Measurements from ENCODE around the gene CIDEB. TPM values are rescaled to one million over a fixed set of nuclear protein-coding genes. Genes with fewer than 3 reads are reported as not detected.

Gene CIDEB
- total RNA-seq, 1 donor from 2014 or later: 3.9 TPM

DNA sequence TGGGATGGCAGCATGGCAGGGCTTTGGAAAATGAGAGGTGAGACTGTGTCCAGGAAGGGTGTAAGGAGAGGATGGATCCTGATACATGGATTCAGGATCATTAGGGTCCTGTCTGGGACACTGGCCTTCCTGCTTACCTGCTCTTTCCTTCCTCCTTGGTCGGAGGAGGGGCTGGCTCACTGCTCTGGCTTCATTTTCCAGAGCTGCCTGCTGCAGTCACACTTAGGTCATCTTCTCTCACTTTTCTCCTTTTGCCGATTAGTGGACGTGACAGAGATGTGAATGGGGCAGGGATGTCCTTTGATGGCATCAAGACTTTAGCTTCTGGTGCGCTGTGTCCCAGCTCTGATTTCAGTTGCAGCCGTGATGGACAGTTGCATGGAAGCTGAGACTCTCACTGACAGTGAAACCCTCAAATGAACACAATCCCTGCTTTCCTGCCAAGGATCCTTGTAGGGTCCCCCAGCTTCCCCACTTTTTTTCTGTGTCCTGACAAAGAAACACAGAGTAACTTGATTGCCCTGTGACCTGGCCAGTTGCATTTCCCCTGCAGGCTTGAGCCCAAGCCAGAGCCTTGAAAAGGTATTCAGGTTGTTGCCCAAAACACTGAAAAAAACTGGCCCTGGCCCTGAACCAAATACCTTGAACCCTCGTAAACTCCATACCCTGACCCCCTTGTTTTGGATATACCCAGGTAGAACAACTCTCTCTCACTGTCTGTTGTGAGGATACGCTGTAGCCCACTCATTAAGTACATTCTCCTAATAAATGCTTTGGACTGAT, 756 bp upstream of the CIDEB start:
- no peak for DNase-seq (ENCODE audit: low read depth)
- peak; percentile 28 for FAIRE-seq
- Histone ChIP-seq H3K27me3 (ENCODE audit: control insufficient read depth, insufficient read depth, low read length) (no peaks in the 10 kb centered on the region), H3K4me3 (ENCODE audit: low read depth, low read length) (no peak overlapping the region), H3K36me3 (ENCODE audit: control insufficient read depth, insufficient read depth, low read length) (peaks cover 25% of the 10 kb centered on the region)
- TF ChIP-seq, protein P1, sequence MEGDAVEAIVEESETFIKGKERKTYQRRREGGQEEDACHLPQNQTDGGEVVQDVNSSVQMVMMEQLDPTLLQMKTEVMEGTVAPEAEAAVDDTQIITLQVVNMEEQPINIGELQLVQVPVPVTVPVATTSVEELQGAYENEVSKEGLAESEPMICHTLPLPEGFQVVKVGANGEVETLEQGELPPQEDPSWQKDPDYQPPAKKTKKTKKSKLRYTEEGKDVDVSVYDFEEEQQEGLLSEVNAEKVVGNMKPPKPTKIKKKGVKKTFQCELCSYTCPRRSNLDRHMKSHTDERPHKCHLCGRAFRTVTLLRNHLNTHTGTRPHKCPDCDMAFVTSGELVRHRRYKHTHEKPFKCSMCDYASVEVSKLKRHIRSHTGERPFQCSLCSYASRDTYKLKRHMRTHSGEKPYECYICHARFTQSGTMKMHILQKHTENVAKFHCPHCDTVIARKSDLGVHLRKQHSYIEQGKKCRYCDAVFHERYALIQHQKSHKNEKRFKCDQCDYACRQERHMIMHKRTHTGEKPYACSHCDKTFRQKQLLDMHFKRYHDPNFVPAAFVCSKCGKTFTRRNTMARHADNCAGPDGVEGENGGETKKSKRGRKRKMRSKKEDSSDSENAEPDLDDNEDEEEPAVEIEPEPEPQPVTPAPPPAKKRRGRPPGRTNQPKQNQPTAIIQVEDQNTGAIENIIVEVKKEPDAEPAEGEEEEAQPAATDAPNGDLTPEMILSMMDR (IDR thresholded peaks at IDR 0.05; ENCODE audit: insufficient read depth, low read length, severe bottlenecking): no peak

DNA sequence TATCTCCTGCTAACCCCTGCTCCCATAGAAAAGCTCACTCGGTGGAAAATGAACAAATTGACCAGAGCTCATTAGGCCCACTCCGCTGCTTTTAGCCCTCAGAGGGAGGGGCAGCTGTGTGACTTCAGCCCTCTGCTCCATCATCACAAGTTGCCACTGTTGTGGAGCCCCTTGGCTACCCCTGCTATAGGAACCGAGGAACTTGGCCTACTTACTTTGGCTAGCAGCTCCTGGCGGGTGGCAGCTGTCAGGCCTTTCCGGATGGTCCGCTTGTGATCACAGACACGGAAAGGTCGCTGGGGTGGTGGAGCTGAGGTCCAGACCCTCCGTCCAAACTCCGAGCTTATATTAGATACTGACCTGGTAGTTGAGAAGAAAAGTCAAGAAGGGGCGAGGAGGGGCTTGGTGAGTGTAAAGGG, 612 bp downstream of the CIDEB start:
- peaks cover 29% of the 10 kb centered on the region for H3K36me3 ChIP-seq (ENCODE audit: control insufficient read depth, insufficient read depth, low read length)
- DNase-seq (ENCODE audit: low read depth): no peak
- FAIRE-seq: no peak
- H3K27me3 ChIP-seq (ENCODE audit: control insufficient read depth, insufficient read depth, low read length): no peaks in the 10 kb centered on the region
- TF ChIP-seq, protein P1 (IDR thresholded peaks at IDR 0.05; ENCODE audit: insufficient read depth, low read length, severe bottlenecking): no peak
- H3K4me3 ChIP-seq (ENCODE audit: low read depth, low read length): no peak overlapping the region

DNA sequence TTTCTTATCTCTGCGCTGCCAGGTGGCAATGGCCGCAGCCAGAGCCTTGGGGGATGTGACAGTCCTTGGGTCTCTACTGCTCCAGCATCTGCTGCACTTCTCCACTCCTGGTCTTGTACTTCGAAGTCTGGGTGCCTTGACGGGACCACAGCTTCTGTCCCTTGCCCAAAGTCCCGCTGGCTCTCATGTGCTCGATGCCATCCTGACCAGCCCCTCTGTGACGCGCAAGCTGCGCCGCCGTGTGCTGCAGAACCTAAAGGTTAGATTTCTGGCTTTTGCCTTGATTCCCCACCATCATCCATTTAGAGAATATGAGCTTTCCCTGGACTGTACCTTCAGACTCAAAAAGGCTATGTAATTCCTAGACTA, 3.8 kb downstream of the CIDEB start:
- peaks cover 33% of the 10 kb centered on the region for H3K36me3 ChIP-seq (ENCODE audit: control insufficient read depth, insufficient read depth, low read length)
- no peak overlapping the region for H3K4me3 ChIP-seq (ENCODE audit: low read depth, low read length)
- H3K27me3 ChIP-seq (ENCODE audit: control insufficient read depth, insufficient read depth, low read length): no peaks in the 10 kb centered on the region
- TF ChIP-seq, protein P1 (IDR thresholded peaks at IDR 0.05; ENCODE audit: insufficient read depth, low read length, severe bottlenecking): no peak
- FAIRE-seq: no peak
- DNase-seq (ENCODE audit: low read depth): no peak

DNA sequence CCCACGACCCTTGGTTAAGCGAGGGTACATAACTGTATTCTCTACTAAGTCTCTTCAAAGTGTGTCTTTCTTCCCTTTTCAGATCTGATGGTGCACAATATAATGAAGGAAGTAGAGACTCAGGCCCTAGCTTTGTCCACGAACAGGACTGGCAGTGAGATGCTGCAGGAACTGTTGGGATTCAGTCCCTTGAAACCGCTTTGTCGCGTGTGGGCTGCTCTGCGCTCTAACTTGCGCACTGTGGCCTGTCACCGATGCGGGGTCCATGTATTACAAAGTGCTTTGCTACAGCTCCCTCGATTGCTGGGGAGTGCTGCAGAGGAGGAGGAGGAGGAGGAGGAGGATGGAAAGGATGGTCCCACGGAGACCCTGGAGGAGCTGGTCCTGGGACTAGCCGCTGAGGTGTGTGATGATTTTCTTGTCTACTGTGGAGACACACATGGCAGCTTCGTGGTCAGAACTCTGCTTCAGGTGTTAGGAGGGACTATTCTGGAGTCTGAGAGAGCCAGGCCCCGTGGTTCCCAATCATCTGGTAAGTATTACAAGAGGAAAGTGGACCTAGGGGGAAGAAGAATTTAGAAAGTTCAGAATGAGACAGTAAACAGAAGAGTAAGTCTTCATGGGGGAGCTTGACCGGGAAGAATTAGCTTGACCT, 7.3 kb downstream of the CIDEB start:
- Histone ChIP-seq H3K27me3 (ENCODE audit: control insufficient read depth, insufficient read depth, low read length) (no peaks in the 10 kb centered on the region), H3K36me3 (ENCODE audit: control insufficient read depth, insufficient read depth, low read length) (peaks cover 33% of the 10 kb centered on the region), H3K4me3 (ENCODE audit: low read depth, low read length) (peak overlapping the region; percentile 73)
- DNase-seq (ENCODE audit: low read depth) (no peak), FAIRE-seq (no peak)
- TF ChIP-seq, protein P1 (IDR thresholded peaks at IDR 0.05; ENCODE audit: insufficient read depth, low read length, severe bottlenecking): no peak

DNA sequence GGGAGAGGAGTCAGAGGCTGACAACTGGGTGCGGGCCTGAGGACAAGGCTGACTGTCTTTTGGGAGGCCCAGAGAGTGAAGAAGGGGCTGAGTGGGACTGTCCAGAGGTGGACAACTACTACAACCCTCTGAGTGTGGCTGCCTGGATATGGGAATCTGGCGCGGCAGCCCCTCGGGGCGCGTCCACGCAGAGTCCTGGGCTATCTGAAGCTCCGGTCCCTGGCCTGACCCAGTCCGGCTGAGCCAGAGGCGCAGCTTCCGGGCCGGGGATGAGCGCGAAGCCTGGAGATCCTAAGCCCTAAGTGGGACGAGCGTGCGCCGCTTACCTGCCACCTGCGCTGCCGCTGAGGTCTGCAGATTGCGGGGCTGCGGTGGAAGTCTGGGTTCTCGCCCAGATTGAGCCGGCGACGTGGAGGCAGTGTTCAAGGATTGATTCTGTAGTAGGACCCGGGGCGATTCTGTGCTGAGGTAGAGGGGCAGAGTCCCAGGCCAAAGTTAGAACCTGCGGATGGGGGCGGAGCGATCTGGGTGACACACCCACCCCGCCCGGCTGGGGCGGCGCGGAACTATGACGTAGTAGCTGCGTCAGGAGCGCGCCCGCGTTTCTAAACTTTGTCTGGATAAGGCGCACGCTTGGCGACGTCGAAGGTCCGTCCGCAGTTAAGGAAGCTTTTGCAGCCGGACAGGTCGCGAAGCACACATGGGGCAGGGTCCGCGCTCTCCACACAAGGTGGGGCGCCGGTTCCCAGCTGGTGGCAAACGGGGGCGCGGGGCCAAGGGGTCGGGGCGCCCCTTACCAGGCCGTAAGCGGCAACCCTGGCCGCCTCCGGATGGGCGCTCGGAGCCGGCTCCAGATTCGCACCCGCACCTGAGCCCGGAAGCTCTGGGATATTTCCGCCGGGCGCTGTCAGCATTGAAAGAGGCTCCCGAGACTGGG, 8.3 kb downstream of the CIDEB start, which contains the start of the genes DHRS1 and NOP9:
TSS of gene DHRS1 (minus strand) at position 526 of the 937 bp plus-strand sequence. CDS start 674 bp downstream, outside the sequence.
TSS of gene NOP9 (plus strand) at position 596 of the 937 bp plus-strand sequence. CDS start at position 701, 105 bp downstream.
- peak; percentile 80 for DNase-seq (ENCODE audit: low read depth)
- Histone ChIP-seq H3K36me3 (ENCODE audit: control insufficient read depth, insufficient read depth, low read length) (peaks cover 28% of the 10 kb centered on the region), H3K27me3 (ENCODE audit: control insufficient read depth, insufficient read depth, low read length) (no peaks in the 10 kb centered on the region), H3K4me3 (ENCODE audit: low read depth, low read length) (peak within 1 kb of the TSS; percentile 73)
- TF ChIP-seq, protein P1 (IDR thresholded peaks at IDR 0.05; ENCODE audit: insufficient read depth, low read length, severe bottlenecking): no peak
- no peak for FAIRE-seq
